Spleen (tissue), 11 donors: ENCODE data around the gene KCNQ5. TPM values are rescaled to one million over a fixed set of nuclear protein-coding genes. Genes with fewer than 3 reads are reported as not detected.

Experiments
- DNase-seq: peaks from one replicate; pipeline ENCODE4 v3.0.0-alpha.2; 2020
- H3K27ac ChIP-seq, 8 donors: fragments of 200-600 bp; sonication (generic) in 7 of 8; 1 replicate in 4 of 8; 2 replicates in 4 of 8; pipeline versions ENCODE4 v1.5.0 to v1.8.0; 2016 to 2021; ENCODE audit warnings: inconsistent platforms in 4 of 8, mild to moderate bottlenecking in 4 of 8, moderate library complexity in 1 of 8
- H3K27me3 ChIP-seq, 7 donors: fragments of 200-600 bp; sonication (generic) in 6 of 7; replicated peaks in 1 of 7; 1 replicate in 4 of 7; 2 replicates in 3 of 7; pipeline versions ENCODE4 v1.5.0 to v1.8.0; 2016 to 2021; ENCODE audit warnings: inconsistent platforms in 3 of 7, mild to moderate bottlenecking in 1 of 7
- H3K36me3 ChIP-seq, 6 donors: fragments of 200-600 bp; sonication (generic) in 5 of 6; 1 replicate in 4 of 6; 2 replicates in 2 of 6; pipeline versions ENCODE4 v1.5.0 to v1.8.0; 2016 to 2021; ENCODE audit warnings: inconsistent platforms in 2 of 6
- H3K4me1 ChIP-seq, 6 donors: fragments of 200-600 bp; sonication (generic) in 5 of 6; 1 replicate in 3 of 6; 2 replicates in 3 of 6; pipeline versions ENCODE4 v1.5.0 to v1.8.0; 2016 to 2021; ENCODE audit warnings: inconsistent platforms in 3 of 6
- H3K4me3 ChIP-seq, 8 donors: fragments of 200-600 bp; sonication (generic) in 7 of 8; 1 replicate in 4 of 8; 2 replicates in 4 of 8; pipeline versions ENCODE4 v1.5.0 to v1.8.0; 2016 to 2021; ENCODE audit warnings: inconsistent platforms in 4 of 8, mild to moderate bottlenecking in 4 of 8, moderate library complexity in 2 of 8
- H3K9me3 ChIP-seq, 8 donors: fragments of 200-600 bp; sonication (generic) in 7 of 8; 1 replicate in 4 of 8; 2 replicates in 4 of 8; pipeline versions ENCODE4 v1.5.0 to v1.8.0; 2016 to 2021; ENCODE audit warnings: inconsistent platforms in 4 of 8
- CTCF ChIP-seq, 11 experiments: fragments of 200-600 bp in 7 of 11; fragments of 450-650 bp in 4 of 11; sonication (generic) in 4 of 11; IDR thresholded peaks in 8 of 11; conservative IDR thresholded peaks in 3 of 11; 1 replicate in 7 of 11; 2 replicates in 4 of 11; pipeline versions ENCODE4 v1.4.0 to v1.8.0; 2016 to 2021; ENCODE audit warnings: antibody characterized with exemption in 11 of 11, inconsistent platforms in 4 of 11, mild to moderate bottlenecking in 1 of 11
- POLR2A ChIP-seq, 3 donors: fragments of 450-650 bp; IDR thresholded peaks; one replicate each; pipeline ENCODE4 v1.5.1; 2017; ENCODE audit warnings: antibody characterized with exemption in 3 of 3, mild to moderate bottlenecking in 1 of 3
- POLR2AphosphoS5 ChIP-seq, 3 donors: sonication (generic); formaldehyde crosslinking; IDR thresholded peaks; one replicate each; pipeline ENCODE4 v1.5.1; 2017; ENCODE audit warnings: antibody characterized with exemption in 3 of 3
- WGBS, 5 donors: extraction: QIAGEN DNeasy Blood & Tissue Kit in 3 of 5; methylation state at CpG; one replicate each; pipeline versions ENCODE4 v1.1.5 to v1.1.7; 2013 to 2018; 5-methylcytosine and 5-hydroxymethylcytosine counted together
- intact Hi-C: fragments of 100-400 bp; cut with DNase I; formaldehyde crosslinking; loops from one replicate; pipeline ENCODE4 v1.15.0; 2023; ENCODE audit warnings: low total_unique reads
- polyA plus RNA-seq, 3 donors: library from polyadenylated mRNA; stranded (reverse); fragments of 200-250 nt; gene quantifications; one replicate each; pipeline ENCODE4 v1.2.1, GENCODE V29; 2013
- total RNA-seq, 7 donors: library from RNA; depleted of rRNA in 3 of 7; stranded (reverse); fragments of >200 nt in 3 of 7; fragmentation: NEBNext Ultra II Directional in 4 of 7; extraction: Animal tissue kit (Norgen Biotek cat#: 25700) in 4 of 7; gene quantifications; one replicate each; pipeline versions ENCODE4 v1.1.0 to v1.2.1, GENCODE V29; 2016 to 2021
- donor health status: healthy with polysubstance abuse.
- donor health status: DM: no; HTN: no; CAD: no; lungs with moderate emphysema.
- donor health status: DM: no; HTN: no; CAD: no.
- donor health status: Bipolar disorder and iron deficiency.
- donor health status: healthy.
- donor health status: DM: no; HTN: no; CAD: no.
- donor health status: DM: yes; HTN: yes; CAD: no.

The KCNQ5 gene
- total and polyA plus RNA-seq, 10 donors: 1.3 to 8.7 (median 4.4) TPM

GRCh38 chr6:73108949-73109348 lies 487.1 kb downstream of the KCNQ5 start:
- intact Hi-C loops: no loop called here
- Histone ChIP-seq H3K4me1 (no peaks in the 10 kb centered on the region), H3K36me3 (no peaks in the 10 kb centered on the region), H3K9me3 (no peaks in the 10 kb centered on the region), H3K27ac (no peak overlapping the region), H3K27me3 (no peaks in the 10 kb centered on the region), H3K4me3 (no peak overlapping the region)
- WGBS, 5 donors: 92 to 98% (median 95%) methylated on average over 3 of the region's 3 CpGs
- TF ChIP-seq POLR2A (IDR thresholded peaks at IDR 0.05) (no peak), POLR2AphosphoS5 (IDR thresholded peaks at IDR 0.05) (no peak)
- DNase-seq: no peak

DNA sequence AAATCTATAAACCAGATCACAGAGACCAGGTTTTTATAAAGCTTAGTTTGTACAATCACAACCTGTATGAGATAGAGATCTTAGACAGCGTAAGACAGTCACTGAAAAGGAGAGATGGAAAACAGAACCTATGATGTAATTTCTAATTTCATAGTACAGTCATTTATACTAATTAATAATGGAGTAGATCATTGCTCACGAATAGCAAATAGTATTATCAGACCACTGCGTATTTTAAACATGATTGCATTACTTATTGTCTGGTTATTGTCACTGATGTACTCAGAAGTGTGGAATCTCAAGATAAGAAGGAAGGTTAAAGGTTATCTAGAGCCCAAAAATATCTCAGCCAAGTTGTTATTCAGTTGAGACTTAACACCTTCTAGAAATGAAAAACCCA lies 487.8 kb downstream of the KCNQ5 start:
- no peak for DNase-seq
- H3K4me1 ChIP-seq: no peaks in the 10 kb centered on the region
- no peaks in the 10 kb centered on the region for H3K36me3 ChIP-seq
- H3K4me3 ChIP-seq: no peak overlapping the region
- TF ChIP-seq POLR2A (IDR thresholded peaks at IDR 0.05): no peak
- TF ChIP-seq CTCF (IDR thresholded peaks at IDR 0.05 in 8 of 11, conservative IDR thresholded peaks at IDR 0.05 in 3 of 11): no peak
- TF ChIP-seq POLR2AphosphoS5 (IDR thresholded peaks at IDR 0.05): no peak
- H3K27ac ChIP-seq: no peak overlapping the region
- intact Hi-C loops: no loop called here
- 48 to 53% (median 51%) methylated on average over 3 of the region's 3 CpGs for WGBS, 5 donors
- H3K27me3 ChIP-seq: no peaks in the 10 kb centered on the region
- H3K9me3 ChIP-seq: no peaks in the 10 kb centered on the region

DNA sequence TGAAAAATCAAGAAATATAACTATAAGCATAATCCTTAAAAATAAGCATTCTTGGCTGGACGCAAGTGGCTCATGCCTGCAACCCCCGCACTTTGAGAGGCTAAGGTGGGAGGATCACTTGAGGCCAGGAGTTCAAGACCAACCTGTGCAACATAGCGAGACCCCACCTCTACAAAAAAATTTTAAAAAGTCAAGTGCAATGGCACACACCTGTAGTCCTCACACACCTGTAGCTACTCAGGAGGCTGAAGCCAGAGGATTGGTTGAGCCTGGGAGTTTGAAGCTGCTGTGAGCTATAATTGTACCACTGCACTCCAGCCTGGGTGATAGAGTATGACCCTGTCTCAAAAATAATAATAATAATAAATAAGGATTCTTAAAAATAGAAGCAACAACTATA lies 494.5 kb downstream of the KCNQ5 start:
- Histone ChIP-seq H3K9me3 (no peaks in the 10 kb centered on the region), H3K4me1 (no peaks in the 10 kb centered on the region), H3K27me3 (no peaks in the 10 kb centered on the region), H3K36me3 (peaks cover 0 to 10% (median 0%) of the 10 kb centered on the region in 6 donors), H3K4me3 (no peak overlapping the region), H3K27ac (no peak overlapping the region)
- WGBS, 5 donors: 90 to 97% (median 95%) methylated on average over 3 of the region's 3 CpGs
- intact Hi-C loops: no loop called here
- no peak for DNase-seq
- TF ChIP-seq CTCF (IDR thresholded peaks at IDR 0.05 in 8 of 11, conservative IDR thresholded peaks at IDR 0.05 in 3 of 11): no peak

DNA sequence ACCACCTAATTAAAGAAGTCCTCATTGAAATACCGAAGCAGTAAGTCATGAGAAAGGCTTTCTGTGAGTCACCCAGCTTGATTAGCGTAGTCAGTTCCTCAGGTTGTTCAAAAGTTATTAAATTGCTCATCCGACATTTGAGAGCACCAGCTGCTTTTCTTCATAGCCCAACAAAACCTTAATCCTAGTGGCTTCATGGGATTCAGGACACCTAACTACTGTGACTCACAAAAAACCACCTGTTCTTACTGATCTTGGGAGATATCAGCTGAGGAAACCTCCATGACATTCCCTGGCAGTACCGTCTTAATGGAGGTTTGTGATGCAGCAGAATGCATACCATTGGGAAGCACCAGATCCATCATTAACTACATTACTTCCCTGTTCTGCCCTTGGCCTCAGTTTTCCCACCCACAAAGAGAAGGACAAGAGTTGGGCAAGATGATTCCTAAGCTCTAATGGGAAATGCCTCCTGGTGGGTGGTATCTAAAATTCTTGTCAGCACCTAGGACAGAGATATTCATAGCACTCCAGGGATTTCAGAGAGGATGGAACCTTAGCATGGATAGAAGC lies 499.6 kb downstream of the KCNQ5 start:
- WGBS, 5 donors: 90 to 96% (median 93%) methylated on average over 4 of the region's 4 CpGs
- TF ChIP-seq POLR2AphosphoS5 (IDR thresholded peaks at IDR 0.05) (no peak), POLR2A (IDR thresholded peaks at IDR 0.05) (no peak), CTCF (IDR thresholded peaks at IDR 0.05 in 8 of 11, conservative IDR thresholded peaks at IDR 0.05 in 3 of 11) (no peak)
- DNase-seq: no peak
- Histone ChIP-seq H3K4me1 (no peaks in the 10 kb centered on the region), H3K27me3 (no peaks in the 10 kb centered on the region), H3K9me3 (no peaks in the 10 kb centered on the region), H3K27ac (no peak overlapping the region), H3K4me3 (no peak overlapping the region), H3K36me3 (peaks cover 0 to 10% (median 0%) of the 10 kb centered on the region in 6 donors)
- intact Hi-C loops: no loop called here
